Adipose tissue (tissue), 3 donors: ENCODE measurements around the gene UBXN4. TPM values are rescaled to one million over a fixed set of nuclear protein-coding genes. Genes with fewer than 3 reads are reported as not detected.
"Not testable (repeated sequence)": the region's sequence is repeated elsewhere in the genome, so short reads cannot be mapped to it uniquely, and the experiment has no call there.

ENCODE experiments used
- H3K27ac ChIP-seq: one replicate; pipeline ENCODE4 v1.5.1; 2013; ENCODE audit warnings: low read depth, low read length
- WGBS, 3 donors: extraction: QIAGEN DNeasy Blood & Tissue Kit; methylation state at CpG; one replicate each; pipeline ENCODE4 v1.1.7; 2013; 5-methylcytosine and 5-hydroxymethylcytosine counted together
- polyA plus RNA-seq, 3 donors: library from polyadenylated mRNA; stranded (reverse); fragments of 200-250 nt; gene quantifications; one replicate each; pipeline ENCODE4 v1.2.3, GENCODE V29; 2013
- donor health status: healthy with polysubstance abuse.
- donor health status: Bipolar disorder and iron deficiency.
- donor health status: healthy.

The UBXN4 gene
- polyA plus RNA-seq, 3 donors, result 37.6 to 45.3 (median 38.0) TPM

DNA sequence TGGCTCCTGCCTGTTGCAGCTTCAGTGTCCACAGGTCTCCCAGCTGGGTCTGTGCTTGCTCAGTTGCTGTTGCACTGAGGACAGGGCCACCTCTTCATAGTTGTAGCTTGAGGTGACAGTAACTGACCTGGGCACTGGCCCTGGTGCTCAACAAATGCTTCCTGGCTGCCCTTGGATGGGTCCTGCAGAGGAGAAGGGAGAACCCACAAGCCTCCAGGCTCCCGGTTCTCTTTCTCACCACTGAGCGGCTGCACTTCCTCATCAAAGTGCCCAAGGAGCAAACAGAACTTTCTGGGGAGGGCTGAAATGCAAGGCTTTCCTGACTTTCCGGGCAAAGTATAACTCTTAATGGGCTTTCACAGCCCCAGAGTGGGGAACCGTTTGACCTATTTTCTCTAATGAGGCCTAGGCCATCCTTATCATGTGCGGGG is 56.6 kb downstream of the UBXN4 start:
- no peak overlapping the region for H3K27ac ChIP-seq
- WGBS, 3 donors, result 50 to 63% (median 59%) methylated on average over 5 of the region's 5 CpGs

DNA sequence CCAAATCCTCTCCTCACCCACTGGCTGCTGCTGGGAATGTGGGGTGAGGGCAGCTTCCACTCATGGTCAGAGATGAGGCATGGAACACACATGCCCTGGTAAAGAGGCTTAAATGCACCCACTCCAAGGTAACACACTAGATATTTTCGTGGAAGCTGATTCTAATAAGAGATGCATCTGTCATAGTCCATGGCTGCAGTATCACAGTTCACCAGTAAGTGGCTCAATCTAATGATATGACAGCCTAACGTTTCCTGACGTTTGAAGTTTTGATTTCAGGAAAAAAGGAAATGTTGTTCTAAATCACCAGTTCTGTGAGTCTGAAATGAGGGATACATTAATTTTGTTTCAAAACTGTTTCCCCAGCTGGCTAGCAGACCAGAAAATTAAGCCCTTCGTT is 57.1 kb downstream of the UBXN4 start:
- WGBS, 3 donors, result 36 to 48% (median 41%) methylated on average over 4 of the region's 4 CpGs

DNA sequence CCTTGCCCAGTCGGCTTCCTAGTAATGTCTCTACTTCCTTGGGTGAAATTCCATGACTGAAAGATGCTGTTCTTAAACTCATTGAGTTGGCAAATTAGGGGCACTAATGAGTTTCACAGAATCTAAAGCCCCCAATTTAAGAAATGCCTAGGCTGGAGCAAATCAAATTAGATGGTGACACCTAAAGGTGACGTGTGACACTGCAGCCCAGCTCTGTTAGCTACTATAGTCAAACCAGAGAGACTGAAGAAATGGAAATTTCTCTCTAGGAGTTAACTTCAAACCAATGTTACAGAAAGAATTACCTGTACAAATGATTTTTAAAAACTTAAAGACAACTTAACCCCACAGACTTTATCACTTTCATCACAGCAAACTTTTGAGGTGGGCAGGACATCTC is 58.1 kb downstream of the UBXN4 start:
- no peak overlapping the region for H3K27ac ChIP-seq
- 38 to 59% (median 41%) methylated on average over 2 of the region's 2 CpGs for WGBS, 3 donors

More for the DNA sequence above, 57.1 kb downstream of the UBXN4 start:
- H3K27ac ChIP-seq, result no peak overlapping the region

DNA sequence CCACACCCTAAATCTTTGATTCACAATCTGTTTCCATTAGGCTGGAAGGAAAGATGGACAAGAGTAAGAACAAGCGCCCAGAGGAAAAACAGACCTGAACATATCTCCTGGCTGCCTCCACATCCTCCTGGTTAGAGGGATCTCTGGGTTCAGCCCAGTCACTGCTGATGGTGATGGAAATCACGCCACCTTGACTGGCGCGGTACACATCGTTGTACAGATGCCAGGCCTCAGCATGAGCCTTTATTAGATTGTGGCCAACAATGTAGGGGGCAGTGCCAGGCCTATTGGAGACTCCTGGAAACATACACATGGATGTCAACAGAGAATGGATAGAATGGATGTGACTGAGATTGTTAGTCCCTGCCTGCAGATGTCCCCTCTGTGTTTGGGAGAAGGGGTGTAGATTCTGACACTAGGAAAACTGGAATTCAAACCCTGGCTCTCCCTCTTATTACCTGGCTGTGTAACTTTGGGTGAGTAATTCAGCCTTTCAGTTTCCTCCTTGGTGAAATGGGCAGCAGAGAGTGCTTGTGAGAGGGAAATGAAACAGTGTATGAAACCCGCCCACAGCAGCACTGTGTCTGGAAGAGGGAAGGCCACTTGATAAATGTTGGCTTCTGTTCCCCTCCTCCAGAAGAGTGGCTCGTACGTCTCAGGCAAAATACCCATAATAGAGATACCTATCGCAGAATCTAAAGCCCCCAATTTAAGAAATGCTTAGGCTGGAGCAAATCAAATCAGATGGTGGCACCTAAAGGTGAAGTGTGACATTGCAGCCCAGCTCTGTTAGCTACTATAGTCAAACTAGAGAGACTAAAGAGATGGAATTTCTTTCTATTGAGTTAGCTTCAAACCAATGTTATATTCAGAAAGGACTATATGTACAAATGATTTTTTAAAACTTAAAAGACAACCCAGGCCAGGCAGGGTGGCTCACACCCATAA is 59.1 kb downstream of the UBXN4 start:
- no peak overlapping the region for H3K27ac ChIP-seq
- 85 to 89% (median 86%) methylated on average over 9 of the region's 9 CpGs for WGBS, 3 donors

DNA sequence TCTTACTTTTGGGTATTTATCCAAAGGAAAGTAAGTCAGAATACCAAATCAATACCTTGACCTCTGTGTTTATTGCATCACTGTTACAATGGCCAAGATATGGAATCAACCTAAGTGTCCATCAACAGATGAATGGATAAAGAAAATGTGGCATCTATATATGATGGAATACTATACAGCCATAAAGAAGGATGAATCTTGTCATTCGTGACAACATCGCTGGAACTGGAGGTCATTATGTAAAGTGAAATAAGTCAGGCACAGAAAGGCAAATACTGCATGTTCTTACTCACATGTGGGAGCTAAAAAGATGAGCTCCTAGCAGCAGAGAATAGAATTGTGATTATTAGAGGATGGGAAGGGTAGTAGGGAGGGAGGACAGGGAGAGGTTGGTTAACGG is 60.7 kb downstream of the UBXN4 start:
- WGBS, 3 donors, result 65 to 66% (median 65%) methylated on average over 3 of the region's 3 CpGs
- H3K27ac ChIP-seq, result no peak overlapping the region

DNA sequence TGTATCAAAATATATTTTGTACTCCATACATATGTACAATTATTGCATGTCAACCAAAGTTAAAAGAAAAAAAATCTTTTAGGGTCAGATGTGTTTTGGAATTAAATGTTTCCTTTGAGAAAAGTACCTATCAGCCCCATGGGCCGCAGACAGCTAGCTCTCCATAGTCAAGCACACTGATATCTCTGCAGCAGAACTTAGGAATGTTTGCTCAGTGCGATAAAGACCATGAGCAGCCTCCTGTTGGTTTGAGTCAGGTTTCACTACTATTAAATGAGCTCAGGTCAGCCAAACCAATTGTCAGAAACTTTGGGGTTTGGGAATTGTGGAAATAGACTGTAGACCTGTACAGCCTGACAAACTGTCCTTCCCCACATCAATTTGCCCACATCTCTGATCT is 61.6 kb downstream of the UBXN4 start:
- 39 to 94% (median 86%) methylated on average over 2 of the region's 2 CpGs for WGBS, 3 donors
- no peak overlapping the region for H3K27ac ChIP-seq

DNA sequence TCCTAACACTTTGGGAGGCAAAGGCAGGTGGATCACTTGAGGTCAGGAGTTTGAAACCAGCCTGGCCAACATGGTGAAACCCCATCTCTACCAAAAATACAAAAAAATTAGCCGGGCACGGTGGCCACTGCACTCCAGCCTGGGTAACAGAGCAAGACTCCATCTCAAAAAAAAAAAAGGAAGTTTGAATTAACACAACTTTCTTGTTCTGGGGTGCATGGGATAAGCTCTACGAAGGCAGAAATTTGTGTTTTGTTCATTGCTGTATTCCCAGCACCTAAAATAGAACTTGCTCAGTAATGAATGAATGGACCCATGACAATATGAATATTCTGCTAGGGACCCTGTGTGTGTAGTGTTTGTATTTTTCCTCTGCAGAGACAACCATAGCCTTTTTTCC is 66.2 kb downstream of the UBXN4 start:
- 88 to 94% (median 90%) methylated on average over 3 of the region's 3 CpGs for WGBS, 3 donors
- not testable (repeated sequence) for H3K27ac ChIP-seq

DNA sequence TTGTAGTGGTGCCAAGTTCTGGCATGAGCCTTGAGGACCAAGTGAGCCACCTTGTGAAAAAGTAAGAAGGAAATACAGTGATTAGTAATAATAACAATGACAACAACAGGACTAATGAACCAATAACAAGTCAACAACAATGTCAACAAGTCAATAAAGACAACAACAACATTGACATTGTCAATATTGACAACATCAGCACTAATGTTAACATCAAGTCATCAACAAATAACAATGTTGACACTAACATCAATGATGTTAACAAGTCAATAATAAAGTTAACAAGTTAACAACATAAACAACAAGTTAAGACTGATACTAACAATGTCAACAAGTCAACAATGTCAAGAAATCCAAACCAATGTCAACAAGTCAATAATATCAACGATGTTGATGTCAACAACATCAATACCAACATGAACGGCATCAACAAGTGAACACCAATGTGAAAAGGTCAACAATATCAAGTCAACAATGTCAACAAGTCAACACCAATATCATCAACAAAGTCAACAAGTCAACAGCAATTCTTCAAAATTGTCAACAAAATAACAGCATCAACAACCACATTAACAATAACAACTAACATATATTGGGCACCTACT is 71.4 kb downstream of the UBXN4 start:
- H3K27ac ChIP-seq, result no peak overlapping the region
- 43 to 92% (median 84%) methylated on average over 2 of the region's 2 CpGs for WGBS, 3 donors

DNA sequence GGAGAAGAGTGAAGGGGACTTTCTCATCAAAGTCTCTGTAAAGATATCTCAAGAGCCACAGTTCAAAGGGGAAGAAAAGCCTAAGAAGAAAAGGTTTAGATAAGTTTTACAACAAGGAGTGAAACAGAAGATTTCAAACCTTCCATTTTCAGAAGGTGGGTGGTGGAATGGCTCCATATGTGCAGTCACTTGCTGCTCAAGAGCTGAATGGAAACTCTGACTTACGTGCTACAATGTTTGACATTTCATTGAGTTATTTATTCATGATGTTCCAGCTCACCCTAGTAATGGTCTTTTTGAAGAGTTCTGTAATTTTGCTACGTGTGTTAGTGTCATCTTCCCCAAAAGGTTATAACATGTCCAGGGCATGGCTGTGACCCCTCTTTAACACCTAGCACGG is 73.6 kb downstream of the UBXN4 start:
- 75 to 82% (median 79%) methylated on average over 3 of the region's 3 CpGs for WGBS, 3 donors
- no peak overlapping the region for H3K27ac ChIP-seq

DNA sequence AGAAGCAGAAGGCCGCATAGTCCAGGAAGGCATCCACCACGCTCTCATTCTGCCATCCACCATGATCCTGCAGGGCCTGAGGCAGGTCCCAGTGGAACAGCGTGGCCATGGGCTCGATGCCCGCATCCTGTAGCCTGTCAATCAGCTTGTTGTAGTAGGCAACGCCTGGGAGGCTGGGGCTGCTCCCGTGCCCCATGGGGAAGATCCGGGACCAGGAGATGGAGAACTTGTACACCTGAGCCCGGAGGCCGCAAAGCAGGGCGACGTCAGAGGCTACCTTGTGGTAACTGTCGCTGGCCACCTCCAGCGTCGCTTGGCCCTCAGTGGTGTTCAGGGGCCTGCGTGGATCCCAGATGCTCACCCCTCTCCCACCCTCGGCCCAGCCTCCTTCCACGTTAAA is 75.8 kb downstream of the UBXN4 start:
- 87 to 90% (median 87%) methylated on average over 18 of the region's 18 CpGs for WGBS, 3 donors
- no peak overlapping the region for H3K27ac ChIP-seq

DNA sequence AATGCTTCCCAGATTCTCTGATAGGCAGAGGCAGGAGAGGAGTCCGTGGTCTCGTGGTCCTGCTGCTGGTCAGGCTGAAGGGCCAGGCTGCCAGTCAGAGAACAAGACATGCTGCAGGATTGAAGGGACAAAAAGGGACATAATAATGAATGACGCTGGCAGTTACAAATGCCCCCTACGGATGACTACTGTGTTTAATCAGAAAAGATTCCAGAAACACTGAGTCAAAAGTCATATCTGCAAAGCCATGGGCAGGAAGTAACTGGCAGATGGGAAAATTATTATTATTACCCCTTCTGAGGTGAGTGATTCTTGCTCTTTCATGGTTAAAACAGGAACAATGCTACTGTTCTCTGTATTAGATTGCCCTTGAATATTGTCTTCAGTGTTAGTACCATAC is 76.3 kb downstream of the UBXN4 start:
- 59 to 70% (median 68%) methylated on average over 4 of the region's 4 CpGs for WGBS, 3 donors
- no peak overlapping the region for H3K27ac ChIP-seq

DNA sequence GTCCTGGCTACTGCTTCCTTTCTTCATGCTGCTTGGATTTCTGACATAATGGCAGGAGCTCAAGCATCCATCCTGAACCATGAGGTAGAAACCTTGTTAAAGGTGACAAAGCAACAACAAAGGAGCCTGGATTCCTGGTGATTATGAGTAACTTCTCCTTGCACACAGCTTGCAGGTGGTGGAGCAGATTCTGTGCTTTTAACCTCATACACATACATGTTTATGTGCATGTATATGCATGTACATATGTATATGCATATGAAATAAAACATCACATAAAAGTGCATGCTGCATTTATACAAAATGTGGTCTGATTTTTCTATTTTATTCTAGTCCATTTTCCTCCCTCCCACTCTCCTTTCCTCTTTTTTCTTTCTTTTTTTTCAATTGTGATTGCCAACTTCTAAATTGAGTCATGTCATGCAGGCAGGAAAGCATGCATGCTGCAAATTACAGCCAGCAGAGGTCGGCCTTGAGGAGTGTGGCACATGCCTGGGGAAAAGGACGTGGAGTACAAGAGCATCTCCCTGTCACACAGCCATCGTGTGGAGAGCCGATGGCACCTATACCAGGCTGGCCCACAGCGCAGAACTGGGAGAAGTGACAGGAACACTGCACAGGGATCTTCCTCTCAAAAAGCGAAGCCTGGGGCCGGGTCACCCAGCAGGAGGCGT is 77.4 kb downstream of the UBXN4 start:
- 71 to 82% (median 75%) methylated on average over 8 of the region's 8 CpGs for WGBS, 3 donors

DNA sequence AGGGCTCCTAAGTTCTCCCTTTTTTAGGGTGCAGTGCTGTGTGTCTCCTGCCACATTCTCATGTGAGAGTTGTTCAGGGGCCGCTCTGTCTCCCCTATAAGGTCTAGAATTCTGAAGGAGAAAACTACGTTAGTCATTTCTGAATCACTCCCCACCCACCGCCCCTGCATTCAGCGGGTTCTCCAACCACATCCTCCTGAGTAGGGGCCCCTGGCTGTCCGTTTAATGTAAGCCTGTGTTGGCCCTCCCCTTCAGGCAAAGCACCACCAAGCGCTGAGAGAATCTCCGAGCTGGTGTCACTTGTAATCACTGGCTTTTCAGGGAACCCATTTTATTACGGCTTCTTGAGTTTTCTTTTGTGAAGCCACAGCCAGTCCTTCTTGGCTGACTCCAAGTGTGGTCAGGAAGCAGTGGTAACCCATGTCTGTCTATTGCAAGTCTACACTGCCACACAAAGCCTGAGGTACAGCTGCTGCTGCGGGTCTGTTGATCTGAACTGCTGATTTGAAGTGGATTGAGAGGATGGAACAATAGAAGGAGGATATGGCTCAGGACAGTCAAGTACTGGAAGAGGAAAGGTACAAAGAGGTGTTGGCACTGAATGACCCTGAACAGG is 78.5 kb downstream of the UBXN4 start:
- no peak overlapping the region for H3K27ac ChIP-seq
- 37 to 62% (median 50%) methylated on average over 9 of the region's 9 CpGs for WGBS, 3 donors

More for the DNA sequence above, 77.4 kb downstream of the UBXN4 start:
- H3K27ac ChIP-seq, result no peak overlapping the region

DNA sequence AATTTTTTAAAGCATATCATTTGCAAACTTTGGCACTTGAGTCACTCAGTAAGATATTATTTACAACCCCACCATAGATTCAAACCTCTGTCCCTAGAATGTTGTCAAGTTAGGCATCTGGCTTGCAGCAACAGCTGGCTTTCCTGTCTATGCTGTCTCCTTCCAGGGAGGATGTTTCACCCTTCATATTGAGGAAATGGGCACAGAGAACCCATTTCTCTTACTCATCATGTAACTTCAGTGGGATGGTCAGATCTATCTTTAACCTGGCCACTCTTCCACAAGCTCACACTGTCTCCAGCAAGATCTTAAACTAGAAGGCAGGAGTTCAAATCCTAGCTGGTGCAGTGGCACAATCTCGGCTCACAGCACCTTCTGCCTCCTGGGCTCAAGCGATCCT is 79.5 kb downstream of the UBXN4 start:
- WGBS, 3 donors, result 88 to 96% (median 93%) methylated on average over 2 of the region's 2 CpGs
- no peak overlapping the region for H3K27ac ChIP-seq

DNA sequence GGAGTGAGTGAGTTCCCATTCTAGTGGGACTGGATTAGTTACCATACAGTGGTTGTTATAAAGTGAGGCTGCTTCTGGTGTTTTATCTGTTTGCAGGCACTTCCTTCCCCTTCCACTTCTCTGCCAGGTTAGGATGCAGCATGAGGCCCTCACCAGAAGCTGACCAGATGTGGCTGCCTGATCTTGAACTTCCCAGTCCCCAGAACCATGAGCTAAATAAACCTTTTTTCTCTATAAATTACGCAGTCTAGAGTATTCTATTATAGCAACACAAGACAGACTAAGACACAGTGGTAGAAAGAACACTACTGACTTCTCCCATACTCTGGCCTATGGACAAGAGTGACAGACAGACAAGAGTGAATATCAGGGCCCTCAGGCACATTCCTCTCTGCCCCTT is 81.2 kb downstream of the UBXN4 start:
- H3K27ac ChIP-seq, result no peak overlapping the region
- WGBS, 3 donors, result 85 to 92% (median 89%) methylated on average over 1 of the region's 1 CpG

DNA sequence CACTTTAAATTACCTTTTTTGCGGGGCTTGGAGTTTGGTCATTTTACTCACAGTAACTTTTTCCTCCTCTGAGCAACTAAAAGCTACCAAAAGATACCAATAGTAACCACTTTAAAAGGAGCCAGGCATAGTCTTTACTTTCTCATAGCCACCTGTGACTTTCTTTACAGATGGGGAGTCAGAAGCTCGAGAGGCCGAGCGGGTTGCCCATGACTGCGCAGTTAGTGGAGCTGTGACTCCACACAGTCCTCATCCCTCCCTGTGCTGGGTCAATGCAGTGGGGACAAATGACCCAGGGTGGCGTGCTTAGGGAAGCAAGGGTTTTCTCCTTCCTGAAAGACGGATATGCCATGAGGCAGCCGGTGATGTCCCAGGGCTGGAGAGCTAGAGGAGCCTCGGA is 83.5 kb downstream of the UBXN4 start:
- 77 to 87% (median 85%) methylated on average over 9 of the region's 9 CpGs for WGBS, 3 donors
- H3K27ac ChIP-seq, result no peak overlapping the region

DNA sequence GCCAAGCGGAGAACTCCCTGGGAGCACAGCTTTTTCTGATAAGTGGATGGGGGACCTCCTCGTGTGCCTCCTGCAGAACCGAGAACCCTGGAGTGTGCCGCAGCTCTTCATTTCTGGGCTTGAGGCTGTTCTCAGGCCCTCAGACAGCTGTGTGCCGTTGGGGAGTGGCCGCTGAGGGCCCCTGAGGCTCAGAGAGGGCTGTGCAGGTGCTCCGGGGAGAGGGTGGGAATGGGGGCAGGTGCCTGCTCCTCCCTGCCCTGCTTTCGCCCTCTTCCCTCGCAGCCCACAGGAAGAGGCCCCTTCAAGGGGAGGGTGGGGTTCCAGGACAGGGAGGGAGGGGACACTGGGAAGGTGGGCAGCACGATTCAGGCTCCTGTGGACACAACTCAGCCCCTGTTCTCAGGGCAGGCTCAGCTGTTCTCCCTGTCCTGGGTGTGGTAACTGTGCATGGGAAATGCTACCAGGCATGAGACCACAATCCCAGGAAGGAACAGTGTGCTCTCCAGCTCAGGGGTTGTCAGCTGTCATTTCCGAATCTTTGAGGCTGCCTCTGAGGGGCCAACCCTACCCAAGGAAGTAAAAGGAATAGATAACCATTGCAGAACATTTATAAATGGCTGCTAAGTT is 84.0 kb downstream of the UBXN4 start:
- no peak overlapping the region for H3K27ac ChIP-seq
- 34 to 44% (median 40%) methylated on average over 8 to 11 of the region's 11 CpGs for WGBS, 3 donors

DNA sequence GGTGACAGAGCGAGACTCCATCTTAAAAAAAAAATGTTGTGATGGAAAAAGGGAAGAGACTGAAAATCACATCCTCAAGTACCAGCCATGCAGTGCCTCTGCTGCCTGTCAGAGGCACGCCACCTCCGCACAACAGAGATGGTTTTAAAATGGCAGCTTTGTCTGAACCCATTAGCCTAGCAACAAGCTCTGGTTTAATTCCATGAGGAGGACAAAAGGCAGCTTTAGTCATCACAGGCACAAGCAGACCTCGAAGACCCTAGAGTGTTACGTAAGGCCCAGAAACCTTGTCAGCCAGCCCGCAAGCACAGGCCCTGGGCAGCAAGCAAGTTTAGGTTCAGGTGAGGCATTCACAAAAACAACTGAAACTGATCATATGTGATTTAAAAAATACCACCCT is 84.9 kb downstream of the UBXN4 start:
- no peak overlapping the region for H3K27ac ChIP-seq
- WGBS, 3 donors, result 91 to 96% (median 92%) methylated on average over 6 of the region's 6 CpGs
